H1 (cell line): Measurements from ENCODE around the gene UVRAG. TPM values are rescaled to one million over a fixed set of nuclear protein-coding genes. Genes with fewer than 3 reads are reported as not detected.

Experiments used
- RNF2 ChIP-seq: fragments of 200-900, 300-1000 bp; sonication (generic); IDR thresholded peaks from 2 replicates; pipeline ENCODE4 v1.7.1; 2016; ENCODE audit warnings: borderline replicate concordance, low read depth, mild to moderate bottlenecking, antibody characterized with exemption, low read length; ENCODE audit not compliant: poor library complexity, severe bottlenecking; ENCODE audit errors: missing control alignments
- RXRA ChIP-seq: IDR thresholded peaks from 2 replicates; pipeline ENCODE4 v1.6.1; 2011; ENCODE audit warnings: low read depth, mild to moderate bottlenecking, low read length, moderate library complexity; ENCODE audit not compliant: insufficient read depth
- polyA plus RNA-seq, 7 experiments: library from polyadenylated mRNA; depleted of rRNA in 3 of 7; stranded (reverse) in 5 of 7; unstranded in 2 of 7; fragments of >200 nt in 5 of 7; fragments of 200-250 nt in 2 of 7; gene quantifications; 1 replicate in 5 of 7; 2 replicates in 1 of 7; 4 replicates in 1 of 7; pipeline versions ENCODE4 v1.2.1 to v1.2.3, GENCODE V29; 2011 to 2013; ENCODE audit warnings: missing spikeins in 2 of 7, mixed read lengths in 2 of 7
- total RNA-seq: library from RNA; stranded (reverse); fragmentation: NEBNext Ultra II Directional; extraction: Animal tissue kit (Norgen Biotek cat#: 25700); gene quantifications from 2 replicates; pipeline ENCODE4 v1.2.1, GENCODE V29; 2021

UVRAG gene
- total and polyA plus RNA-seq, 2 of the 8 experiments (the other 6 are each of a cell fraction or from before 2014, with no cell fraction given), result 5.5 to 14.7 TPM

DNA sequence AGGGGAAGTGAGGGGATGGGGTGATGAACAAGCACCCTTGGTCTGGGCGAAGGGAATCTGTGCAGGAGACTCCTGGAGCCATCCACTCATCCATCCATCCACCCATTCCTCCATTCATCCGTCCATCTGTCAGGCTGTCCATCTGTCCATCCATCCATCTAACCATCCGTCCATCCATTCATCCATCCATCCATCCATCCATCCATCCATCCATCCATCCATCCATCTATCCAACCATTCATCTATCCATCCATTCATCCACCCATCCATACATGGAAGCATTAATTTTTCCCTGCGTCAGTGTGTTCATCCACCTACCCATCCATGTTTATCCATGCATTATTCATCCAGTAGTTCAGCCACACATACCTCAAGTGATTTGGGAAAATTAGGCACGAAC, 359.3 kb downstream of the UVRAG start (continued):
- TF ChIP-seq RNF2 (no peak), RXRA (no peak)
